Mononuclear cell (primary cell): ENCODE data around the gene ERG. TPM values are rescaled to one million over a fixed set of nuclear protein-coding genes. Genes with fewer than 3 reads are reported as not detected.

Experiments used
- total RNA-seq: library from RNA; depleted of rRNA; stranded (reverse); fragments of >200 nt; gene quantifications from one replicate; pipeline ENCODE4 v1.2.3, GENCODE V29; 2012

Gene ERG
- total RNA-seq, 1 donor = 1.4 TPM

Other genes starting within 250 kb of the ERG start
- gene KCNJ15, start 241.5 kb downstream of the ERG start, total RNA-seq = 0.42 TPM